WTC11 (cell line): ENCODE measurements around the gene STAG1. TPM values are rescaled to one million over a fixed set of nuclear protein-coding genes. Genes with fewer than 3 reads are reported as not detected.

Source experiments
- ATAC-seq: fragments of 200-7000 bp; cut with Tn5 transposase; 2 replicates; pipeline ENCODE4 v1.10.0; 2021; ENCODE audit warnings: mild to moderate bottlenecking, moderate library complexity
- CTCF ChIA-PET: fragments of 300-600 bp; sonication (Branson Sonifier 250); formaldehyde crosslinking; loops from one replicate; lab custom pipeline; 2021; ENCODE audit warnings: antibody characterized with exemption; lab: Charles Lee
- POLR2A ChIA-PET: fragments of 350-600 bp; sonication (Branson Sonifier 250); formaldehyde crosslinking; loops from one replicate; lab custom pipeline; 2021; ENCODE audit warnings: antibody characterized with exemption; lab: Charles Lee
- DNase-seq: peaks from one replicate; pipeline ENCODE4 v3.0.0; 2021; ENCODE audit warnings: low spot score
- H3K27ac Mint-ChIP-seq: 2 replicates; pipeline ENCODE4 v1.8.0; 2021; ENCODE audit warnings: mixed read lengths
- H3K27me3 Mint-ChIP-seq: 2 replicates; pipeline ENCODE4 v1.8.0; 2021; ENCODE audit warnings: low read depth, mild to moderate bottlenecking, moderate library complexity, mixed read lengths
- H3K36me3 Mint-ChIP-seq: 2 replicates; pipeline ENCODE4 v1.8.0; 2021; ENCODE audit warnings: mixed read lengths
- H3K4me1 Mint-ChIP-seq: 2 replicates; pipeline ENCODE4 v1.8.0; 2022; ENCODE audit warnings: mixed read lengths
- H3K4me3 Mint-ChIP-seq: 2 replicates; pipeline ENCODE4 v1.8.0; 2021; ENCODE audit warnings: mild to moderate bottlenecking, moderate library complexity, mixed read lengths
- H3K9me3 Mint-ChIP-seq: 2 replicates; pipeline ENCODE4 v1.8.0; 2021; ENCODE audit warnings: mixed read lengths
- ATF1 ChIP-seq: sonication (generic); formaldehyde crosslinking; IDR thresholded peaks from 2 replicates; pipeline ENCODE4 v1.8.1; 2023; ENCODE audit warnings: mild to moderate bottlenecking, moderate library complexity, missing genetic modification reagents
- ATF3 ChIP-seq: sonication (generic); formaldehyde crosslinking; conservative IDR thresholded peaks from 2 replicates; pipeline ENCODE4 v1.8.1; 2022; ENCODE audit warnings: mild to moderate bottlenecking, missing genetic modification reagents
- ATF6 ChIP-seq: sonication (generic); formaldehyde crosslinking; IDR thresholded peaks from 2 replicates; pipeline ENCODE4 v1.8.1; 2023; ENCODE audit warnings: mild to moderate bottlenecking, missing genetic modification reagents
- ELF4 ChIP-seq: sonication (generic); formaldehyde crosslinking; IDR thresholded peaks from 2 replicates; pipeline ENCODE4 v1.8.1; 2022; ENCODE audit warnings: low read depth, mild to moderate bottlenecking, moderate library complexity, missing genetic modification reagents
- EMX1 ChIP-seq: fragments of 250-450 bp; sonication (Bioruptor Pico); IDR thresholded peaks from 2 replicates; pipeline ENCODE4 v1.8.0; 2021; ENCODE audit warnings: mild to moderate bottlenecking
- ETV6 ChIP-seq: sonication (generic); formaldehyde crosslinking; IDR thresholded peaks from 2 replicates; pipeline ENCODE4 v1.8.1; 2022; ENCODE audit warnings: mild to moderate bottlenecking, missing genetic modification reagents
- FOXJ3 ChIP-seq: sonication (generic); formaldehyde crosslinking; IDR thresholded peaks from 2 replicates; pipeline ENCODE4 v1.9.0; 2021; ENCODE audit warnings: missing genetic modification reagents, mild to moderate bottlenecking, borderline replicate concordance
- FOXK1 ChIP-seq: sonication (generic); formaldehyde crosslinking; IDR thresholded peaks from 2 replicates; pipeline ENCODE4 v1.8.0; 2022; ENCODE audit warnings: mild to moderate bottlenecking, moderate library complexity, missing genetic modification reagents
- MYBL2 ChIP-seq: sonication (generic); formaldehyde crosslinking; IDR thresholded peaks from 2 replicates; pipeline ENCODE4 v1.8.1; 2023; ENCODE audit warnings: mild to moderate bottlenecking, moderate library complexity, missing genetic modification reagents
- NFYB ChIP-seq: sonication (generic); formaldehyde crosslinking; conservative IDR thresholded peaks from 2 replicates; pipeline ENCODE4 v1.8.0; 2022; ENCODE audit warnings: low read depth, missing genetic modification reagents
- NR1H2 ChIP-seq: sonication (generic); formaldehyde crosslinking; IDR thresholded peaks from 2 replicates; pipeline ENCODE4 v1.9.0; 2021; ENCODE audit warnings: mild to moderate bottlenecking, moderate library complexity, missing genetic modification reagents
- NR2C2 ChIP-seq: sonication (generic); formaldehyde crosslinking; IDR thresholded peaks from 2 replicates; pipeline ENCODE4 v1.8.0; 2022; ENCODE audit warnings: mild to moderate bottlenecking, missing genetic modification reagents
- NR3C1 ChIP-seq: sonication (generic); formaldehyde crosslinking; conservative IDR thresholded peaks from 2 replicates; pipeline ENCODE4 v1.8.1; 2023; ENCODE audit warnings: low read depth, mild to moderate bottlenecking, missing genetic modification reagents
- OVOL2 ChIP-seq: fragments of 250-450 bp; sonication (Bioruptor Pico); IDR thresholded peaks from 2 replicates; pipeline ENCODE4 v1.9.0; 2021; ENCODE audit warnings: mild to moderate bottlenecking, borderline replicate concordance
- RORB ChIP-seq: fragments of 250-450 bp; sonication (Bioruptor Pico); IDR thresholded peaks from 2 replicates; pipeline ENCODE4 v1.9.0; 2021; ENCODE audit warnings: mild to moderate bottlenecking
- SOX15 ChIP-seq: fragments of 250-450 bp; sonication (Bioruptor Pico); IDR thresholded peaks from 2 replicates; pipeline ENCODE4 v1.9.0; 2021; ENCODE audit warnings: mild to moderate bottlenecking
- SP1 ChIP-seq: sonication (generic); formaldehyde crosslinking; conservative IDR thresholded peaks from 2 replicates; pipeline ENCODE4 v1.8.1; 2022; ENCODE audit warnings: missing genetic modification reagents
- TEAD4 ChIP-seq: sonication (generic); formaldehyde crosslinking; IDR thresholded peaks from 2 replicates; pipeline ENCODE4 v1.8.0; 2022; ENCODE audit warnings: mild to moderate bottlenecking, missing genetic modification reagents
- USF2 ChIP-seq: sonication (generic); formaldehyde crosslinking; IDR thresholded peaks from 2 replicates; pipeline ENCODE4 v1.8.1; 2023; ENCODE audit warnings: mild to moderate bottlenecking, missing genetic modification reagents, moderate library complexity
- ZNF138 ChIP-seq: sonication (generic); formaldehyde crosslinking; conservative IDR thresholded peaks from 2 replicates; pipeline ENCODE4 v1.8.1; 2022; ENCODE audit warnings: mild to moderate bottlenecking, moderate library complexity, missing genetic modification reagents
- ZNF232 ChIP-seq: sonication (generic); formaldehyde crosslinking; IDR thresholded peaks from 2 replicates; pipeline ENCODE4 v1.8.0; 2022; ENCODE audit warnings: mild to moderate bottlenecking, missing genetic modification reagents
- ZNF281 ChIP-seq: sonication (generic); formaldehyde crosslinking; IDR thresholded peaks from 2 replicates; pipeline ENCODE4 v1.8.0; 2023; ENCODE audit warnings: mild to moderate bottlenecking, missing genetic modification reagents
- ZNF317 ChIP-seq: sonication (generic); formaldehyde crosslinking; IDR thresholded peaks from 2 replicates; pipeline ENCODE4 v1.8.1; 2023; ENCODE audit warnings: low read depth, mild to moderate bottlenecking, moderate library complexity, missing genetic modification reagents, borderline replicate concordance
- ZNF671 ChIP-seq: fragments of 250-450 bp; sonication (Bioruptor Pico); IDR thresholded peaks from 2 replicates; pipeline ENCODE4 v1.8.0; 2021; ENCODE audit warnings: mild to moderate bottlenecking
- total RNA-seq: library from RNA; stranded (reverse); gene quantifications from 3 replicates; pipeline ENCODE4 v1.2.3, GENCODE V29; 2021
- TF ChIP-seq, protein P1 (sequence below): fragments of 250-450 bp; sonication (Bioruptor Pico); IDR thresholded peaks from 2 replicates; pipeline ENCODE4 v1.8.0; 2021; ENCODE audit warnings: mild to moderate bottlenecking
- TF ChIP-seq, protein P2 (sequence below): sonication (generic); formaldehyde crosslinking; IDR thresholded peaks from 2 replicates; pipeline ENCODE4 v1.8.0; 2023; ENCODE audit warnings: missing genetic modification reagents
- TF ChIP-seq, protein P3 (sequence below): fragments of 200-600 bp; IDR thresholded peaks from 2 replicates; pipeline ENCODE4 v1.8.0; 2022; ENCODE audit warnings: antibody characterized with exemption
- TF ChIP-seq, protein P4 (sequence below): sonication (generic); formaldehyde crosslinking; IDR thresholded peaks from 2 replicates; pipeline ENCODE4 v1.8.1; 2022; ENCODE audit warnings: mild to moderate bottlenecking, missing genetic modification reagents, moderate library complexity, borderline replicate concordance

Gene STAG1
- total RNA-seq, 1 experiment from 2014 or later, result 20.7 TPM

DNA sequence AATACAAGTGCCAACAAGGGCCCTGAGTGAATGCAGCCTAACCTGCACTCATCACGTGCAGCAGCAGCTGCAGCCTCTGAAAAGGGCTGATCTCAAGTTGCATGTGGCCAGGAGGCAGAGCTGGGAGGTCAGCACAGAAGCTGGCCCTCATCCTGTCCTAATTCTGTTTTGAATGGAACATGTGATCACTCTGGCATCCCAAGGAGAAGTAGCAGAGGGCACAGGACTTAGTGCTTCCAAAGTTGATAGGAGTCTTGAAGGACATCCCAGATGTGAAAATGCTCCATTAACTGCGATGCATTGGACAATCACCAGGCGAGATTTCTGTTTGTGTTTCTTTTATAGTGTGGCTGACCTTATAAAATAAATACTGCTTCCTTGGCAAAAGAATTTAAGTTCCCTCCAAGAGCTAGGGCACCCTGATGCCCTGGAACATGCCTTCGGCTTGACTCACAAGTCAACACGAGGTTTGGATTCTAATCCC, 31.6 kb upstream of the STAG1 start (continued):
- TF ChIP-seq MYBL2 (CRISPR knock-in tag) (no peak), ZNF138 (CRISPR knock-in tag) (no peak), SP1 (CRISPR knock-in tag) (no peak), RORB (CRISPR knock-in tag) (no peak), ZNF317 (CRISPR knock-in tag) (no peak), ZNF232 (CRISPR knock-in tag) (no peak), FOXK1 (CRISPR knock-in tag) (no peak), TEAD4 (CRISPR knock-in tag) (no peak), ATF3 (CRISPR knock-in tag) (no peak)
- TF ChIP-seq, protein P1, sequence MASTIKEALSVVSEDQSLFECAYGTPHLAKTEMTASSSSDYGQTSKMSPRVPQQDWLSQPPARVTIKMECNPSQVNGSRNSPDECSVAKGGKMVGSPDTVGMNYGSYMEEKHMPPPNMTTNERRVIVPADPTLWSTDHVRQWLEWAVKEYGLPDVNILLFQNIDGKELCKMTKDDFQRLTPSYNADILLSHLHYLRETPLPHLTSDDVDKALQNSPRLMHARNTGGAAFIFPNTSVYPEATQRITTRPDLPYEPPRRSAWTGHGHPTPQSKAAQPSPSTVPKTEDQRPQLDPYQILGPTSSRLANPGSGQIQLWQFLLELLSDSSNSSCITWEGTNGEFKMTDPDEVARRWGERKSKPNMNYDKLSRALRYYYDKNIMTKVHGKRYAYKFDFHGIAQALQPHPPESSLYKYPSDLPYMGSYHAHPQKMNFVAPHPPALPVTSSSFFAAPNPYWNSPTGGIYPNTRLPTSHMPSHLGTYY (CRISPR knock-in tag), result no peak

GRCh38 chr3:136780741-136781140, 28.6 kb upstream of the STAG1 start:
- CTCF ChIA-PET, result interaction anchor here (0.6 kb wide), 1 partner anchor 523 kb away, joined by 3 read pairs; no protein-coding TSS in a partner anchor
- no peak overlapping the region for H3K4me3 Mint-ChIP-seq

More at GRCh38 chr3:136780741-136781140, 28.6 kb upstream of the STAG1 start:
- no peak for ATAC-seq
- TF ChIP-seq FOXJ3 (CRISPR knock-in tag), result no peak
- no peak for TF ChIP-seq SOX15 (CRISPR knock-in tag)
- TF ChIP-seq ATF6 (CRISPR knock-in tag), result no peak
- TF ChIP-seq ZNF671 (CRISPR knock-in tag), result no peak
- TF ChIP-seq NFYB, result no peak
- TF ChIP-seq, protein P2, sequence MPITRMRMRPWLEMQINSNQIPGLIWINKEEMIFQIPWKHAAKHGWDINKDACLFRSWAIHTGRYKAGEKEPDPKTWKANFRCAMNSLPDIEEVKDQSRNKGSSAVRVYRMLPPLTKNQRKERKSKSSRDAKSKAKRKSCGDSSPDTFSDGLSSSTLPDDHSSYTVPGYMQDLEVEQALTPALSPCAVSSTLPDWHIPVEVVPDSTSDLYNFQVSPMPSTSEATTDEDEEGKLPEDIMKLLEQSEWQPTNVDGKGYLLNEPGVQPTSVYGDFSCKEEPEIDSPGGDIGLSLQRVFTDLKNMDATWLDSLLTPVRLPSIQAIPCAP (CRISPR knock-in tag), result no peak
- TF ChIP-seq NR3C1 (CRISPR knock-in tag), result no peak
- no peak for TF ChIP-seq NR1H2 (CRISPR knock-in tag)
- no peak for TF ChIP-seq ZNF281
- no peak for TF ChIP-seq ETV6 (CRISPR knock-in tag)
- no peak for TF ChIP-seq ELF4
- TF ChIP-seq NR2C2, result no peak
- no peak for TF ChIP-seq USF2 (CRISPR knock-in tag)
- TF ChIP-seq EMX1 (CRISPR knock-in tag), result no peak
- TF ChIP-seq, protein P3, sequence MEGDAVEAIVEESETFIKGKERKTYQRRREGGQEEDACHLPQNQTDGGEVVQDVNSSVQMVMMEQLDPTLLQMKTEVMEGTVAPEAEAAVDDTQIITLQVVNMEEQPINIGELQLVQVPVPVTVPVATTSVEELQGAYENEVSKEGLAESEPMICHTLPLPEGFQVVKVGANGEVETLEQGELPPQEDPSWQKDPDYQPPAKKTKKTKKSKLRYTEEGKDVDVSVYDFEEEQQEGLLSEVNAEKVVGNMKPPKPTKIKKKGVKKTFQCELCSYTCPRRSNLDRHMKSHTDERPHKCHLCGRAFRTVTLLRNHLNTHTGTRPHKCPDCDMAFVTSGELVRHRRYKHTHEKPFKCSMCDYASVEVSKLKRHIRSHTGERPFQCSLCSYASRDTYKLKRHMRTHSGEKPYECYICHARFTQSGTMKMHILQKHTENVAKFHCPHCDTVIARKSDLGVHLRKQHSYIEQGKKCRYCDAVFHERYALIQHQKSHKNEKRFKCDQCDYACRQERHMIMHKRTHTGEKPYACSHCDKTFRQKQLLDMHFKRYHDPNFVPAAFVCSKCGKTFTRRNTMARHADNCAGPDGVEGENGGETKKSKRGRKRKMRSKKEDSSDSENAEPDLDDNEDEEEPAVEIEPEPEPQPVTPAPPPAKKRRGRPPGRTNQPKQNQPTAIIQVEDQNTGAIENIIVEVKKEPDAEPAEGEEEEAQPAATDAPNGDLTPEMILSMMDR, result no peak
- TF ChIP-seq, protein P4, sequence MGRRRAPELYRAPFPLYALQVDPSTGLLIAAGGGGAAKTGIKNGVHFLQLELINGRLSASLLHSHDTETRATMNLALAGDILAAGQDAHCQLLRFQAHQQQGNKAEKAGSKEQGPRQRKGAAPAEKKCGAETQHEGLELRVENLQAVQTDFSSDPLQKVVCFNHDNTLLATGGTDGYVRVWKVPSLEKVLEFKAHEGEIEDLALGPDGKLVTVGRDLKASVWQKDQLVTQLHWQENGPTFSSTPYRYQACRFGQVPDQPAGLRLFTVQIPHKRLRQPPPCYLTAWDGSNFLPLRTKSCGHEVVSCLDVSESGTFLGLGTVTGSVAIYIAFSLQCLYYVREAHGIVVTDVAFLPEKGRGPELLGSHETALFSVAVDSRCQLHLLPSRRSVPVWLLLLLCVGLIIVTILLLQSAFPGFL (CRISPR knock-in tag), result no peak
- TF ChIP-seq OVOL2 (CRISPR knock-in tag), result no peak
- no peak for TF ChIP-seq ATF1 (CRISPR knock-in tag)
- TF ChIP-seq, all 79 proteins: peak for 0
- POLR2A ChIA-PET, result no interaction called here
- Mint-ChIP-seq H3K4me1 (no peaks in the 10 kb centered on the region), H3K27ac (no peak overlapping the region), H3K36me3 (no peaks in the 10 kb centered on the region), H3K9me3 (peaks cover 8% of the 10 kb centered on the region), H3K27me3 (no peaks in the 10 kb centered on the region)
- DNase-seq, result no peak
